ENCODE measurements around the gene LHFPL6. TPM values are rescaled to one million over a fixed set of nuclear protein-coding genes. Genes with fewer than 3 reads are reported as not detected.
A peak's percentile ranks its signal among the peaks of the same experiment; 100 is the strongest.

LHFPL6 gene
- total RNA-seq, 1 donor from 2014 or later, result 46.0 TPM

DNA sequence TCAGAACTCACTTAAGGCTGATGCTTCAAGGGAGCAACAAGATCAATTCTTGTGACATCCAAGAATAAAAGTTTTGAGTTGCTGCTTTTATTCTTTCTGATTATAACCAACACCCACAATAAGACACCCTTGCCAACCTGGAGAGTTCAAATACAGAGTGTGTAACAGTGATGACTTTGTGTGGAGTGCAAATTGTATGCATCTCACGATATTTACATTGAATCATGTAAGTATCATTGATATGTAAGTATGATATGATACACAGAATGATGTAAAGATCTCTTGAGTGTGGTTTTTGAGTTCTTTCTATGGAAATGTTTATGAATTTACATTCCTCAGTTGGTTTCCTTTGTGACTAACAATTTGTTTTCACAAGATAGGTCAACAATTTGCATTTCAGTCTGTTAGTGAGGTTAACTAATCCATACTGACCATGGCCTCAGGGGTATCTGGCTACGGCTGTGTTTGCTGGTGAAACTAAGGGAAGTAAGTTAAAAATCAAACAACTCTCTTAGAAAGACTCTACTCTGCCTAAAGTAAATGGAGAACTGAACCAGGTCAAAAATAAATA lies 12.4 kb downstream of the LHFPL6 start:
- DNase-seq, result no peak

DNA sequence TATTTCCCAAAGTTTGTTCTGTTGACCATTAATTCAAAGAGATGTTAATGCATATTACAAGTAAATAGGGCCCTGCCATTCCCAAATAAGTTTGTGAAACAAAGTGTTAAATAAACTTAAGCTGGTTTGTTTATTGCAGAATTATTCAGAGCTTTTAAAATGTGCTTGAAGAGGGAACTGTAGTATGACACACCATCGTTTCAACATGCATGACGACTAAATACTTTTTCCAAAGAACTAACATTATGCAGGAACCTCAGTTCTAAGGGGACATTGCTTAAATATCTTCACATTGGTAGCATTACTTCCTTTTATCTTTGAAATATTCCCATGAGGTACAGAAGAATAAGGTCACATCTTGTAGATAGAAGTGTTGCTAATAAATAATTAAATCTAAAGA lies 14.6 kb downstream of the LHFPL6 start:
- no peak for DNase-seq

DNA sequence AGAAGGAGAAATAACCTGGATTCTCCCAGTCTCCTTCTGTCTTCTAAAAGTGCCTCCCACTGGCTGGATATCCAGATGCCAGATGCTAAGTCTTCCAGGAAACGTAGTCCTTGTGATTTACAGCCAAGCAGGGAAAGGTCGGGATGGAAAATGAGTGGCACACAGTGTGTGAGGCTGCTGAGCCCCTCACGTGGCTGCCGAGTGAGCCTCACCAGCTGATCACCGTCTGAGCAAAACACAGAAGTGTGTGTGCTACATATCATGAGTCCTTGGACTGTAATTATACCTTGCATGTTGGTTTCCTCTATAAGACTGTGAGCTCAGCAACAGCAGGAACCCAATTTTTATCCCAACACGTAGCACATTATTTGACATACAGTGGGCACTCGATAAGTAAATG lies 15.1 kb downstream of the LHFPL6 start:
- DNase-seq, result no peak

DNA sequence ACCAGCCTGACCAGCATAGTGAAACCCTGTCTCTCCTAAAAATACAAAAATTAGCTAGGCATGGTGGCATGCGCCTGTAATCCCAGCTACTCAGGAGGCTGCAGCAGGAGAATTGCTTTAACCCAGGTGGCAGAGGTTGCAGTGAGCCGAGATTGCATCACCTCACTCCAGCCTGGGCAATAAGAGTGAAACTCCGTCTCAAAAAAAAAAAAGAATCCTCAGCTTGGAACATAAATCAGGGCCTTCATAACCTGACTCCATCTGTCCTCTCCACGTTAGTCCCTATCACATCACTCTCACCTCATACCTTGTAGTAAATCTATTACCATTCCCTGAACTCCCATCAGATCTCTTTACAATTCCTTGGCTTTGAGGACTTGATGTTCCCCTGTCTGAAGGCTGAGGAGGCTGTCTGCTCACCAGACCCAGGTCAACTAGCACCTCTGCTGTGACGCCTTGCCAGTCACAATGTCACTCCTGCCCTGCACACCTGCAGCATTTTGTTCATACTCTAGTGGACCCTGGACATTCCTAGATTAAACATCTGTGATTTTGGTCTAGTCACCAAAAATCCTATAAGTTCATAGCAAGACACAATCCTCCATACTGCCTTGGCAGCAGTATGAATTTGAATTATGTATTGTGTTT lies 15.9 kb downstream of the LHFPL6 start:
- no peak for DNase-seq

DNA sequence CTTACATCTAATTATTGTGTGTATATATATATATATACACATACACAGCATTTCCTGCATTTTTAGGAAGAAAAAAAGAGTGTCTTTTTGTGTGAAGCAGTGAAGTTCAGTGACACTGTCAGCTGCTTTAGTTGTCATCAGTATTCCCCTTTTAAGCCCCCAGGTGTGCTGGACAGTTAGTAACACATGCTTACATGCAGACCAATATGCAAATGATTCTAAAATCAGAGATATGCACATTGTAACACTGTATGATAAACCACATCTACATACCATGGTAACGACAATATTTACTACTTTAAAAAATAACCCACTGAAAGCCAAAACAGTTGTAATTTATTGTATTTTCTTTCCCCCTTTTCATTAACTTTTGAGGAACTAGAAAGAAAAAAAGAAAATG lies 16.8 kb downstream of the LHFPL6 start:
- no peak for DNase-seq

DNA sequence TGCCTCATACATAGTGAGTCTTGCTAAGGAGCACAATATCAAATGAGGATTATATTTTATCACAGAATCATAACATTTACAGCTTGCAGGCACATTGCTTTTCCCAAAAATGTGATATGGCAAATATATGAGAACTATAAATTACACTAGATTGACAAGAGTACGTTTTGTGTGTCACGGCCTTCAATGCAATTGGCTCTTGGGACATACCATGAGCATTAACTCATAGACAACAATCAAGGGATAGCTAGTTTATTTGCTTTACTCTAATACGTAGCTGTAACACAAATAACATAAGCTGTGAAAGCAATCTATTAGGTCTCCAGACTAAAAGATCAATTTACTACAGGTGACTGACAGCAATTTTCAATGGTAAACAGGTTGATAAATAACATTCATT lies 17.8 kb downstream of the LHFPL6 start:
- no peak for DNase-seq

DNA sequence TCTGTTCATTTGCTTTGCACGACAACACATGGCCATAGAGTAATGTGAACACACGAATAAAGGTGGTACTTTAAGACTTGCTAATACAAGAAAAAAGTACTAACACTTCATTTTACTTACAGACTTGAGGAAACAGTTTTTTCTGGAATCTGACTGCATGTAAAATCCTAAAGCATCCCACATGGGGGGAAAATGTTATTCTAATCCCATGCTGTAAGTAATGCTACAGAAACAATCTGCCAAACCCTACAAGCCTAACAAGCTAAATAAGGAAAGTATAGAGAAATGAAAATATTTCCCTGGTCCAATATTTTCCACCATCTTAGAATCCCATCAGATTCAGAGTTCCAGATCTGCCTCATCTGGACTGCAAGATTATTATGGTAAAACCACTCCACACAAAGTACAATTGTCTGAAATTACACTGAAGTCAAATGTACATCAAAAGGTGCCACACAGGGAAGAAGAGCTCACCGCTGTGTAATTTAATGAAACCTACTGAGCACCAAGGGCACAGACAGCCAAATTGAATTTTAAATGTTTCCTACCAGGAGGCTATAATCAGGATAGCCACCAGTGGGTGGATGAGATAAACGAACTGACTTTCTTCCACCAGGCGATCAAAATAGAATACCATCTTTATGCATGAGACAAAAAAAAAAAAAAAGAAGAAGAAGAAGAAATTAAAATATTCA lies 22.0 kb downstream of the LHFPL6 start:
- DNase-seq, result no peak

DNA sequence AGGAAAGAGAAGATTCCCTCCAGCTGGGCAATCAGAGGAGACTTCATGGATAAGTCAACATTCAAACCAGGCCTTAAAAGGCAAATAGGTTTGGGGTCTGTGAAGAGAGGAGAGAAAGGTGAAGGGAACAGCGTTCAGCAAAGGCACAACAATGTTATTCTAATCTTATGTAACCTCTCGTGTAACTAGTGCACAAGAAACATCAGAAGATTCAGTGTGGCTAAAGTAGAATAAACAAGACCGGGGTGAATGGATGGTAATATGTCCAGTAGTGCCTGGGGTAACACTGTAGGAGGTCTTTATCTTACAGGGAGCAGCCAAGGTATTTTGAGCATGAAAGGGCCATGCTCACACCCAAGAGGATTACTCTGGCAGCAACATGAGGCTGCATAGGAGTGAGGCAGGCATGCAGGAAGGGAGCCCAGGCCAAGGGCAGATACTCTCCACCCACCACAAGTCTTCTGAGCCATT lies 24.1 kb downstream of the LHFPL6 start:
- DNase-seq, result no peak

DNA sequence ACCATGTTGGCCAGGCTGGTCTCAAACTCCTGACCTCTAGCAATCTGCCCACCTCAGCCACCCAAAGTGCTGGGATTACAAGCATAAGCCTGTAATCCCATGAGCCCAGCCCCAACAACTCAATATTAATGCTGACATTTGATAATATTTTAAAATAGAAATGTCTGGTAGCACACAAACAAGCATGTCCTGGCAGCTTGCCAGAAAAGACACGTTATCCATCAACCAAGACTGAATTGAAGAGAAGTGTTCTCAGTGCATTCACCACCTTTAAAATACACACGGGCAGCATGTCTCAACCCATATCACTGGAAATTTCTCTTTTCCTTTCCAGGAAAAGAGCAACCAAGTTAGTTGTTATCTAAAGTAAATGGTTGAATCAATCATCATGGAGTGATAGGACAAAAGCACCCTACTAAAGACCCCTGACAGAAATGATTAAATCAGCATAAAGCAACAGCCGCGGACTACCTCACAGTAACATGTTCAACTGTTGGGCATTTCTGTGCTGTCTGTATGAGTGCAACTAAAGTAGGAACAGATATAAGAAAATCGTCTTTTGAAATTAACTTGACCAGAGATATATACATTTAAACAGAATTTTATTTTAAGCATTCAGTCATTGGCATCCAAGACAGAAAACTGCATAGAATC lies 25.0 kb downstream of the LHFPL6 start:
- DNase-seq, result no peak

DNA sequence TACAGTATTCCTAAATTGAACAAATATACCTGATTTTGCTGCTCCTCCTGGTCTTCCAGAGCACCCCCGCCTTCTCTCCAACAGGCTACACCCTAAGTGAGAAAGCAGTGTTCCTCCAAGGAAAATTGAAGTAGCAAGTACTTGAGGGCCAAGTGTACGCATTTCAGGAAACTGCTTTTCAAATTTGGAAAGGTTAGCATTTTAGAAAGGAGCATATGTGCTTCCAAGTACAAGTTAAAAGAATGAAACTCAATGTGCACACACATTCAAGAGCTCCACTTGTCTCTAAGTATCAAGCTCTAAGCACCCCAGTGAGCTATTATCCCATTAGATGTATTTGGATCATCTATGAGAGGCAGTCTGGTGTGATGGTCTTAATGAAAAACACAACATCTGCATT lies 25.8 kb downstream of the LHFPL6 start:
- DNase-seq, result no peak

DNA sequence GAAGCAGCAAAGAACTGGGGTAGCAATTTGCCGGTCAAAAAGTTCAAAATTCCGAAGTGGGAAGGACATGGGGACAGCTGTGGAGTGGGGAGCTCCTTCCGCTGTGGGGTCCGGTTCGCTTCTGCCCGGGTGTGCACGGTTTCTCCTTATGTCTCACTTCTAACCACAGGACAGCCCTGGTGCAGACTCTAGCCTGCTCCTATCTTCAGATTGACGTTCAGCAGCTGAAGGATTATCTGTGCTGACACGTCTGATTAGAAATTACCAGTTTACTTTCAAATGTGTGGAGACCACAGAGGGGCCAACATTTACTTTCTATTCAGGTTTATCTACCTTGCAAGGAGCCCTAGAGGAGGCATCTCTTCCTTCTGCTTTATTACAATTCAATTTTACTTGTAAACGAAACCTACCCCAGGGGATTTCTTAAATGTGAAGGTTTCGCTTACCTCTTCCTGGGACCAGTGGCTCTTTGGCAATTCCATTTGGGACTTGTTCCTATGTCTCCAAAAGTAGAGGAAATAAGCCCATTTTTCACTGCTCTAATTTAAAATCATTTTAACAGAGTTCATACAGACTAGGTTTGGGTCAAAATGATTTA lies 27.3 kb downstream of the LHFPL6 start:
- DNase-seq, result no peak

DNA sequence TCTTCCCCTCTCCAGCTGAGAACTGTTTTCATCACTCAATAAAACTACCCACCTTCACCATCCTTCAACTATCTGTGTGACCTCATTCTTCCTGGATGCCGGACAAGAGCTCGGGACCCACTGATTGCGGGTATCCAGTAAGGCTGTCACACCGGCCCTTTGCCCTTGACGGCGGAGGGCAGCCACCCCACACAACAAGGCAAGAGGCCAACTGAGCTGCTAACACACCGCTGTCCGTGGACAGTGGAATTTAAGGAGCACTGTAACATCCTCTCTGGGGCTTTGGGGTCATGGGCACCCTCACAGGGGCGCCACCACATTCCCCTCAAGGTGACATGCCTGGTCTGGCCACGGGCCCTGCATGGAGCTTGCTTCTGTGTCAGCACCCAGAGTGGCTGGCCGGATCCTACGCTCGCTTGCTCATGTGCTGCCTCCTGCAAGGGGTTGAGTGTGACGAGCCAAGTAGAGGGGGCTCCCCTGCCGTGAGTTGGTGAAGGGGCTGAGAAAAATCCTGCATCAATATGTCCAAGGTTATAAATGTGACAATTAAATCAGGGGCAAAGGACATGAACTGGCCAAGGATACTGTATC lies 31.4 kb downstream of the LHFPL6 start:
- no peak for DNase-seq

DNA sequence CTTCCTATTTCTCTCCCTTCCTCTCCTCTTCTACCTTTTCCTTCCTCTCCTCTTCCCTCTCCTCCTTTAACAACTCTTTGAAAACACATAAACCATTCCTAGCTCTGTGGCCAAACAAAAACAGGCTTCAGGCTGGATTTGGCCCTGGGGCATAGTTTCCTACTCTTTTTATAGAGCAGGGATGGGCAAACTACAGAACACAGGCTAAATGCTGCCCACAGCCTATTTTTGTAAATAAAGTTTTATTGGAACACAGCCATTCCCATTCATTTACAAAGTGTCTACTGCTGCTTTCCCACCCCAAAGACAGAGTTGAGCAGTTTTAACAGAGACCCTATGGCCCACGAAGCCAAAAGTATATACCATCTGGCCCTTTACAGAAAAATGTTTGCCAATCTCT lies 35.4 kb downstream of the LHFPL6 start:
- DNase-seq, result no peak

DNA sequence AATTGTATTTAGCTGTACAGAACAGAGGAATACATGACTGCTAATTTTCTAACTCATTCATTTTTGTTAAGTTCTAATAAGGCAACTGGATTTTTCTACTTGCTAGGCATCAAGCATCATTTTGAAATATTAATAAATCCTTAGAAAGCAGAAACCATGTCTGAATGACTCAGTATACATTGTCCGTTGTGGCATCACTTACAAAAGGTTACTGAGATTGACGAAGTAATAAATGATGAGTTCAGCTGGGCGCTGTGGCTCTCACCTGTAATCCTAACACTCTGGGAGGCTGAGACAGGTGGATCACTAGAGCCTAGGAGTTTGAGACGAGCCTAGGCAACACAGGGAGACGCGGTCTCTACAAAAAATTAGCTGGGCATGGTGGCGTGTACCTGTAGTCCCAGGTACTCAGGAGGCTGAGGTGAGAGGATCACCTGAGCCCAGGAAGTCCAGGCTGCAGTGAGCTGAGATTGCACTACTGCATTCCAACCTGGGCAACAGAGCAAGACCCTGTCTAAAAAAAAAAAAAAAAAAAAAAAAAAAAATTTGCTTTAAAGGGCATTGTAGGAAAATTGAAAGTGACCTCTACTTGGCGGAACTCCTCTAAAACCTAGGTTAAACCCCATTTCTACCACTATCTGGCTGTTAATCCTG lies 36.6 kb downstream of the LHFPL6 start:
- DNase-seq, result no peak

DNA sequence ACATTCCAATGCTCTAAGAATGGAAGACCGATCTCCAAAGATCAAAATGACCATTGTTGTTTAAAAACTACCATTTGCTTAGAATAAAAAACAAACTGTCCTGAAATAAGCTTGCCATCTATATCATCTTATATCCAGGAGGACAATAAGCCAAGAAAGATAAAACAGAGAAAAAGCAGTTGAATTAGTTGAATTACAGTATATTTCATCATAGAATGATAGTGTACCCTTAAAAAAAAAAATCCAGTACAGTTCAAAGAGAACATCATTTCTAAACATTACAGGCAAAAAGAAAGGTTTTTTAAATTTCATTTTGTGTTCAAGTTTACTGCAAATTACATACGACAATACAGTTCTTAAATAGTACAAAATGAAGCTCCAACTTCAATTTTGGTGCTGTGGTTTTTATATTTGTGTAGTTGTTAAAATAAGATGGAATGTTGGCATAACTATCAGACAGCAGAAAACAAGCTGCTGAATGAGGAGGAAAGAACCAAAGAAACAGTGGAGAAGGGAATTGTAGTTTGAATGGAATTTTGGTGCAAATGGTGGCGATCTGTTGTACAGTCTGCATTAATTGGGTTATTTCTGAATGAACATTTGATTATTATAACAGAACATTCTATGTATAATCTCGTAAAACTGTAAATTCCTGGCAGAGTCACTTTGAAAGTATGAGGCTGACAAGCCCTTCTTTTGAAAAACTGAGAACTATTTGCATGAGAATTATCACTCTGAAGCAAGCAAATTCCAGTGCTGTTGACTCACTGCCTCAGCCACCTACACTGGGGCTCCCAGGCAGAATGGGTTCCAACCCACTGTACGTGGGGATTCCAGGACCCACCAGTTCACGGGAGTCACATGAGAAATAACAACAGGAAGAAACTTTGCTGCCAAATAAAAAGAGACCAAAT lies 37.7 kb downstream of the LHFPL6 start:
- peak; percentile 37 for DNase-seq

DNA sequence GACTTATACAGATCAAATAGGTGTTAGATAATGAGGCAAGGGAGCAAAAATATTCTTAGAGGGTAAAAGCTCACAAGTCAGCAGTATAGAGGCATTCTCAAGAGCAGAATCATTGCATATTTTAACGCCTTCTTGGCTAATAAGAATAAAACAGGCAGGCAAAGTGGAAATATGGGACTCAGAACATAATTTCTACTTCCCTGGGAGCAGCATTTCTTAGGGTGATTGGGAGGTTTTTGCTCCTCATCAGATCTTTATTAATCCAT lies 39.6 kb downstream of the LHFPL6 start:
- DNase-seq, result no peak

DNA sequence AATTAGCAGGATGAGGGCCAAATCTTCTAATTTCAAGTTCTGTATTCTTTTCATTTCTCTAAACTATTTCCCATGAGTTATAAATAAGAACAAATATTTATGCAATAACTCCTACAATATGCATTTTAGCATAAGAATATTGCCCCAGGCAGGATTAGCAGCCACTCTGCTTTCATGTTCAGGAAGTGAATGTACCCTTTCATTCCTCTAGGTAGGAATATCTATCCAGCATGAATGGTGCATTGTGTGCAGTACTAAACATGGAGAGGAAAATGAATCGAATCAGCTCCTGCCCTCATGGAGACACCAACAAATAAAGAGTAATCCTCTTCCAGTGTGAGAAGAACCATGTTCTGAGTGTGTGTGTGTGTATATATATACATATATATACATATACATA lies 41.0 kb downstream of the LHFPL6 start:
- no peak for DNase-seq

DNA sequence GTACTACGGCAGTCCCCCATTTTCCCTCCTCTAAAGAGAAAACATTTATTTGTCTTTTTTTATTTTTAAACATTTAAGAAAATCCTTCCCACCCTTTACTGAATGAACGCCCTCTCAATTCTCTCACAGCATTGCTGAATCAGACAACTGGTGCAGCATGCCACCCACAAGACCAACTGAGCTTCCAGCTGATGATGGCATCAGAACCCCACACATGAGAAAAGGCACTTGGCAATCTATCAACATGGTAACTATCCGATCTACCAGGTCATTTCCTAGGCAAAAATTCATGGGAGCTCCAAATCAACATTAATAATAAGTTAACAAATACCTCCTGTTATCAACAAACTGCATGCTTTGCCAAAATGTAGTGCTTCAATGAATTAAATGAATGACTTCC lies 43.1 kb downstream of the LHFPL6 start:
- DNase-seq, result no peak

DNA sequence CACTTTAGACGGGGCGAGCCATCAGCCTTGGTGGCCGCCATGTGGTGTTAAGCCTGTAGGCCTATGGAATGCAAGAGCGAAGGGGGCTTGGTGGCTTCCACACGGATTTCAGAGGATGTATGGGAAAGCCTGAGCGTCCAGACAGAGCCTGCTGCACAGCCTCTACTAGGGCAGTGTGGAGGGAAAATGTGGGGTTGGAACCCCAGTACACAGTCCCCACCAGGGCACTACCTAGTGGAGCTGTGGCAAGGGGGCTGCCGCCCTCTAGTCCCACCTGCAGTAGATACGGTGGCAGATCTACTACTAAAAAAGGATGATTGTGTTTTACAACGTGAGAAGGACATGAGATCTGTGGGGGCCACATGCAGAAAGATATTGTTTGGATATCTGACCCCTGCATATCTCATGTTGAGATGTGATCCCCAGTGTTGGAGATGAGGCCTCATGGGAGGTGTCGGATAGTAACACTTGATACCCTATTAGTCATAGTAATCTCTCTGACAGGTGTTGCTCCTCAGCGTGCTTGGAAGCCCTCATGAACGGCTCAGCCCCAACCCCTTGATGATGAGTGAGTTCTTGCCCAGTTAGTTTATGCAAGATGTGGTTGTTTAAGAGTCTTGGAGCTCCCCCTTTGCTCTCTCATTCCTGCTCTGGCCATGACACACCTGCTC lies 45.6 kb downstream of the LHFPL6 start:
- no peak for DNase-seq

DNA sequence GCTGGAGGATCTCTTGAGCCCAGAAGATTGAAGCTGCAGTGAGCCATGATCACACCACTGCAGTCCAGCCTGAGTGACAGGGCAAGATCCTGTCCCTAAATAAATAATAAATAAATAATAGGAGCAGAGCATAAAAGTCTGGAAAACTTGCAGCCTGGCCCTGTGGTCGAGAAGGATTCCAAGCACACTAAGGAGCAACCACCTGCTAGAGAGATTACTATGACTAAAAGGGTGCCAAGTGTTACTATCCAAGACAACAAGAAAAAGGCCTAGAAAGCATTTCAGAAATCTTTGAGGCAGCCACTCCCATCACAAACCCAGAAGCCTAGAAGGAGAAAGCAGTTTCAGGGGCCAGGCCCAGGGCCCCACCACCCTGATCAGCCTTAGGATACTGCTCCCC lies 46.1 kb downstream of the LHFPL6 start:
- no peak for DNase-seq

DNA sequence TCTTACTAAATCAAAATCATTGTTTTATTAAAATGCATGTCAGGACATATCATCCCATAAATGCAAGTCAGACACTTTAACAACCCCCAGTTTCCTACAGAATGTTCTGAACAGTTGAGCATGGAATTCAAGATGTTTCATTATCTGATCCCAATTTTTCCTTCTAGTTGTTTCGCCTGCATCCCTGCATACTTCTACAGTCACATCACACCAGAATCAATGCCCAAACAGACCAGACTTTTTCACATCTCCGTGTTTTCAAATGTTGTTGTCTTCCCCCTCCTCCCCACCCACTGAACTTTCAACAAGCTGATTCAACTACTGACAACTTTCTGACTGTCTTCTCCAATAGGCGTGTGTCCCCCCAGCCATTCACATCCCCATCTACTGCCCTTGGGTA lies 48.6 kb downstream of the LHFPL6 start:
- no peak for DNase-seq
